GM18867 (cell line): Measurements from ENCODE around the gene YPEL4.

Source experiments
- ATAC-seq: cut with Tn5 transposase; IDR thresholded peaks from one replicate; pipeline ENCODE4 v1.9.1; 2021; ENCODE audit warnings: mild to moderate bottlenecking, moderate library complexity; ENCODE audit not compliant: unreplicated experiment

Gene YPEL4

GRCh38 chr11:57634311-57634710, 15.4 kb downstream of the YPEL4 start:
- no peak for ATAC-seq

- ATAC-seq: no peak
These were observed 16.2 kb downstream of the YPEL4 start for GRCh38 chr11:57633394-57634070.

GRCh38 chr11:57632116-57632515, 17.6 kb downstream of the YPEL4 start:
- no peak for ATAC-seq

- ATAC-seq: no peak
These were observed 19.5 kb downstream of the YPEL4 start for GRCh38 chr11:57630171-57630570.

GRCh38 chr11:57626895-57627294, 22.8 kb downstream of the YPEL4 start:
- ATAC-seq: no peak

GRCh38 chr11:57624864-57625263, 24.8 kb downstream of the YPEL4 start:
- no peak for ATAC-seq

- ATAC-seq: no peak
These were observed 27.4 kb downstream of the YPEL4 start for GRCh38 chr11:57622263-57622662.

GRCh38 chr11:57620467-57620866, 29.2 kb downstream of the YPEL4 start:
- ATAC-seq: no peak

- no peak for ATAC-seq
These were observed 30.4 kb downstream of the YPEL4 start for GRCh38 chr11:57619331-57619730.

GRCh38 chr11:57618438-57618837, 31.3 kb downstream of the YPEL4 start:
- no peak for ATAC-seq

- ATAC-seq: no peak
These were observed 33.1 kb downstream of the YPEL4 start for GRCh38 chr11:57616595-57616994.

GRCh38 chr11:57615308-57615707, 34.4 kb downstream of the YPEL4 start:
- no peak for ATAC-seq

GRCh38 chr11:57614234-57614772, 35.4 kb downstream of the YPEL4 start:
- ATAC-seq: no peak

- ATAC-seq: no peak
These were observed 39.5 kb downstream of the YPEL4 start for GRCh38 chr11:57610170-57610569.

- no peak for ATAC-seq
These were observed 44.7 kb downstream of the YPEL4 start for GRCh38 chr11:57605028-57605420.

GRCh38 chr11:57604296-57605027, 45.2 kb downstream of the YPEL4 start:
- ATAC-seq: no peak

- no peak for ATAC-seq
These were observed 48.4 kb downstream of the YPEL4 start for GRCh38 chr11:57601297-57601696.

GRCh38 chr11:57599381-57599780, 50.3 kb downstream of the YPEL4 start:
- ATAC-seq: no peak

GRCh38 chr11:57598831-57599155, 50.9 kb downstream of the YPEL4 start:
- ATAC-seq: no peak

GRCh38 chr11:57597916-57598830, 51.5 kb downstream of the YPEL4 start:
- no peak for ATAC-seq

- ATAC-seq: no peak
These were observed 52.2 kb downstream of the YPEL4 start, which contains the start of gene SERPING1 for GRCh38 chr11:57597461-57597915. Gene SERPING1, plus strand, starts transcription at chr11:57597685. Its CDS starts 586 bp downstream, at chr11:57598271.
